Ascending aorta (tissue), 2 donors: Measurements from ENCODE around the gene TMOD4. TPM values are rescaled to one million over a fixed set of nuclear protein-coding genes. Genes with fewer than 3 reads are reported as not detected.
A peak's percentile ranks its signal among the peaks of the same experiment; 100 is the strongest.

Experiments used
- DNase-seq, 2 donors: peaks; one replicate each; pipeline ENCODE4 v3.0.0-alpha.2; 2019; ENCODE audit warnings: low spot score in 2 of 2
- H3K27ac ChIP-seq, 2 donors: fragments of 200-600 bp; sonication (generic); one replicate each; pipeline ENCODE4 v1.5.1; 2016 to 2017; ENCODE audit warnings: mild to moderate bottlenecking in 1 of 2
- H3K27me3 ChIP-seq: fragments of 200-600 bp; sonication (generic); one replicate; pipeline ENCODE4 v1.5.1; 2017
- H3K36me3 ChIP-seq, 2 donors: fragments of 200-600 bp; sonication (generic); one replicate each; pipeline ENCODE4 v1.5.1; 2016
- H3K4me1 ChIP-seq, 2 donors: fragments of 200-600 bp; sonication (generic); one replicate each; pipeline ENCODE4 v1.5.1; 2016 to 2017; ENCODE audit warnings: mild to moderate bottlenecking in 1 of 2
- H3K4me3 ChIP-seq, 2 donors: fragments of 200-600 bp; sonication (generic); one replicate each; pipeline ENCODE4 v1.5.1; 2016 to 2017; ENCODE audit warnings: mild to moderate bottlenecking in 1 of 2
- H3K9me3 ChIP-seq, 2 donors: fragments of 200-600 bp; sonication (generic); one replicate each; pipeline ENCODE4 v1.5.1; 2016
- intact Hi-C: fragments of 100-400 bp; cut with DNase I; formaldehyde crosslinking; loops from one replicate; pipeline ENCODE4 v1.15.1; 2023
- total RNA-seq: library from RNA; depleted of rRNA; stranded (reverse); fragments of >200 nt; gene quantifications from one replicate; pipeline ENCODE4 v1.1.0, GENCODE V29; 2016
- TF ChIP-seq, protein P1 (sequence below), 3 experiments: fragments of 200-600 bp in 2 of 3; fragments of 450-650 bp in 1 of 3; sonication (generic) in 2 of 3; IDR thresholded peaks; one replicate each; pipeline ENCODE4 v1.5.1; 2016 to 2019; ENCODE audit warnings: antibody characterized with exemption in 3 of 3, mild to moderate bottlenecking in 1 of 3, moderate library complexity in 1 of 3

TMOD4 gene
- total RNA-seq, 1 donor from 2014 or later, result not detected

DNA sequence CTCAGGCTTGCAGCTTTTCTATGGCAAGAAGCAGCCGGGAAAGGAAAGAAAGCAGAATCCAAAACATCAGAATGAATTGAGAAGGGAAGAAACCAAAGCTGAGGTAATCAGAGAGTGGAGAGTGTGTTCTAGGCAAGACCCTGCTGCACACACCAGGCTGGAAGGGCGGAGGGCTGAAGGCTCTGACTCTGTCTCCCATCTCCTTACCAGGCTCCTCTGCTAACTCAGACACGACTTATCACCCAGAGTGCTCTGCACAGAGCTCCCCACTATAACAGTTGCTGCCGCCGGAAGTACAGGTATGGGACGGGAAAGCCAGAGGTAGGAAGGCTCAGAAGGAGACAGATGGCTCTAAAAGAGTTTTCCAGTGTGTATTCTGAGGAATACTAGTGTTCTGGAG is 8.7 kb downstream of the TMOD4 start:
- intact Hi-C loops, result loop anchor here (10.0 kb wide), 1 partner anchor 472 kb away; the partner anchor contains the start of gene GOLPH3L
- TF ChIP-seq, protein P1, sequence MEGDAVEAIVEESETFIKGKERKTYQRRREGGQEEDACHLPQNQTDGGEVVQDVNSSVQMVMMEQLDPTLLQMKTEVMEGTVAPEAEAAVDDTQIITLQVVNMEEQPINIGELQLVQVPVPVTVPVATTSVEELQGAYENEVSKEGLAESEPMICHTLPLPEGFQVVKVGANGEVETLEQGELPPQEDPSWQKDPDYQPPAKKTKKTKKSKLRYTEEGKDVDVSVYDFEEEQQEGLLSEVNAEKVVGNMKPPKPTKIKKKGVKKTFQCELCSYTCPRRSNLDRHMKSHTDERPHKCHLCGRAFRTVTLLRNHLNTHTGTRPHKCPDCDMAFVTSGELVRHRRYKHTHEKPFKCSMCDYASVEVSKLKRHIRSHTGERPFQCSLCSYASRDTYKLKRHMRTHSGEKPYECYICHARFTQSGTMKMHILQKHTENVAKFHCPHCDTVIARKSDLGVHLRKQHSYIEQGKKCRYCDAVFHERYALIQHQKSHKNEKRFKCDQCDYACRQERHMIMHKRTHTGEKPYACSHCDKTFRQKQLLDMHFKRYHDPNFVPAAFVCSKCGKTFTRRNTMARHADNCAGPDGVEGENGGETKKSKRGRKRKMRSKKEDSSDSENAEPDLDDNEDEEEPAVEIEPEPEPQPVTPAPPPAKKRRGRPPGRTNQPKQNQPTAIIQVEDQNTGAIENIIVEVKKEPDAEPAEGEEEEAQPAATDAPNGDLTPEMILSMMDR (IDR thresholded peaks at IDR 0.05), result no peak
- H3K27me3 ChIP-seq, result no peaks in the 10 kb centered on the region
- no peaks in the 10 kb centered on the region for H3K9me3 ChIP-seq
- H3K4me3 ChIP-seq, result peak overlapping the region in 1 of 2 donors; percentile 71
- H3K36me3 ChIP-seq, result peaks cover 10 to 26% of the 10 kb centered on the region in 2 donors
- H3K4me1 ChIP-seq, result peaks cover 10 to 23% of the 10 kb centered on the region in 2 donors
- DNase-seq, result no peak
- no peak overlapping the region for H3K27ac ChIP-seq

DNA sequence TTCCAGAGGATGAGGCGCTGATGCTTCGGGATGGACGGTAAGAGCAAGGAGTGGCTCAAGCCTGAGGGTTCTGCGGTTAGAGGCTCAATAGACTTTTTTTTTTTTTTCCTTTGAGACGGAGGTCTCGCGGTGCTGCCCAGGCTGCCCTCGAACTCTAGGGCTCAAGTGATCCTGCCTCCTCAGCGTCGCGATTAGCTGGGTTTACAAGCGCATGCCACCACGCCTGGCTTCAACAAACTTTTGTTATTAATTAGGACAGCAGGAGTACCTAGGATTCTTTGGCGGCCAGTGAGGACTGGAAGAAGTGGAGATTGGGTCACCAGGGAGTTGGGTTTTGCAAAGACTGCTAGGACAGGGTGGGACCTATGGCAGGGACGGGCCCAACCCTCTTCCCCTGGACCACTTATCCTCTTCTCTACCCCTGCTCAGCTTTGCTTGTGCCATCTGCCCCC is 9.2 kb downstream of the TMOD4 start:
- no peaks in the 10 kb centered on the region for H3K9me3 ChIP-seq
- no peaks in the 10 kb centered on the region for H3K27me3 ChIP-seq
- peaks cover 10 to 23% of the 10 kb centered on the region in 2 donors for H3K4me1 ChIP-seq
- no peak for DNase-seq
- intact Hi-C loops, result loop anchor here (10.0 kb wide), 1 partner anchor 472 kb away; the partner anchor contains the start of gene GOLPH3L
- TF ChIP-seq, protein P1 (IDR thresholded peaks at IDR 0.05), result no peak
- peak overlapping the region; percentile 77 to 86 for H3K27ac ChIP-seq
- H3K36me3 ChIP-seq, result peaks cover 12 to 30% of the 10 kb centered on the region in 2 donors
- peak overlapping the region; percentile 65 to 71 for H3K4me3 ChIP-seq

DNA sequence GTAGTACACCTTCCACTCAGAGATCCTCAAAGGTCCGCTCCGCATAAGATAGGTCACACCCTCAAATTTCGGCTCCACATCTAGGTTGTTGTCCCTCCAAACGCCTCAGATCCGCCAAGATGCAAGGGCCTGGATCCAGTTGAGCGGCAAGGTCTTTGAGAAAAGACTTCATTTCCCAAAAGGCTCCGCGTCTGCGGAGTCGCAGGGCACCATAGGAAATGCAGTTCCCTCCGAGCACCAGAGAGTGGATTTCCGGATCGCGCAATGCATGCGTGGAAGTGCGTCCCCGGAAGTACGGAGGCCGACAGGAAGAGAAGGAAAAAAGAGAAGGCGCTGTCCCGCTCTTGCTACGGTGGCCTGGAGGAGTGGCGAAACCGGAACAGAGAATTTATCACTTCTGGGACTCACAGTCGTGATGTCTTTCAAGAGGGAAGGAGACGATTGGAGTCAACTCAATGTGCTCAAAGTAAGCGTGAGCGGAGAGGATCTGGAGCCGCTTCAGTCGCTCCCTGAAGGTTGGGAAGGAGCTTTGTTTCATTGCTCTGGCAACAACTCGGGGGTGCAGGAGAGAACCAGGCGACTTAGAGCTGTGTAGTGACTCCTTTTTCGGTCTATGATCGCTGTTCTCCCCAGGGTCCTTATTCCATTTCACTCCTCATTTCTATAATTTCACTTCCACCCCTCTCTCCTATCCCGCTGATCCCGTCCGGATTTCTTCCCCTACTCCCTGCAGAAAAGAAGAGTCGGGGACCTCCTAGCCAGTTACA is 9.9 kb downstream of the TMOD4 start, which contains the start of the genes LYSMD1 and SCNM1:
LYSMD1 (minus strand) TSS at position 165 of the 767 bp plus-strand sequence. CDS start 644 bp downstream, outside the sequence.
SCNM1 (plus strand) TSS at position 407 of the 767 bp plus-strand sequence; CDS start at position 416, 9 bp downstream.
- Histone ChIP-seq H3K27ac (peak within 1 kb of the TSS; percentile 77 to 86), H3K9me3 (no peaks in the 10 kb centered on the region), H3K4me1 (peaks cover 10 to 23% of the 10 kb centered on the region in 2 donors), H3K4me3 (peak within 1 kb of the TSS; percentile 65 to 71), H3K27me3 (no peaks in the 10 kb centered on the region), H3K36me3 (peaks cover 16 to 35% of the 10 kb centered on the region in 2 donors)
- peak; percentile 91 to 99 for DNase-seq
- intact Hi-C loops, result loop anchor here (2.0 to 10.0 kb wide), 4 partner anchors 19 to 471 kb away; partner anchors contain the start of genes GABPB2, GOLPH3L, PIP5K1A and SEMA6C
- TF ChIP-seq, protein P1 (IDR thresholded peaks at IDR 0.05), result no peak

DNA sequence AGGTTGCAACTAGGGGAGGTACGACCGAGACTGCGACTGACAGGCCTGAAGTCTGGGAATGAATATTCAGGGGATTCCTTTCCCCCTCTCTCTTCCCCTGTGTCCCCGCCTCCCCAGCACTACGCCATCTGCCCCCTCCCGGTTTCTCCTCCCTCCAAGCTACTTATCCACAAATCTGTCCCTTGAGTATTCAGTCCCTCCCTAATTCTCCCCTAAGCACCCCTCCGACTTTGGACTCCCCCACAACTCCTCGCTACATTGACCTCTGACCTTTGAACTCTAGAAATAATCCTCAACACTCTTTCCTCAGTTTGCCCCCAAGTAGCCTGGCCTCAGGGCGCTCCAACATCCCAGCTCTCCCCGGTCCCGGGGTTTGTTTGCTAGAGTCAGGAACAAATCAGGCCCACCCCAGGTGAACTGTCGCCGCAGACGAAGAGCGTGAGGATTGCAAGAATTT is 10.5 kb downstream of the TMOD4 start:
- intact Hi-C loops, result loop anchor here (2.0 to 10.0 kb wide), 4 partner anchors 19 to 471 kb away; partner anchors contain the start of genes GABPB2, GOLPH3L, PIP5K1A and SEMA6C
- H3K4me1 ChIP-seq, result peaks cover 10 to 28% of the 10 kb centered on the region in 2 donors
- H3K9me3 ChIP-seq, result no peaks in the 10 kb centered on the region
- DNase-seq, result no peak
- H3K36me3 ChIP-seq, result peaks cover 19 to 35% of the 10 kb centered on the region in 2 donors
- H3K27ac ChIP-seq, result peak overlapping the region; percentile 77 to 86
- TF ChIP-seq, protein P1 (IDR thresholded peaks at IDR 0.05), result no peak
- H3K27me3 ChIP-seq, result no peaks in the 10 kb centered on the region
- H3K4me3 ChIP-seq, result peak overlapping the region; percentile 65 to 71

DNA sequence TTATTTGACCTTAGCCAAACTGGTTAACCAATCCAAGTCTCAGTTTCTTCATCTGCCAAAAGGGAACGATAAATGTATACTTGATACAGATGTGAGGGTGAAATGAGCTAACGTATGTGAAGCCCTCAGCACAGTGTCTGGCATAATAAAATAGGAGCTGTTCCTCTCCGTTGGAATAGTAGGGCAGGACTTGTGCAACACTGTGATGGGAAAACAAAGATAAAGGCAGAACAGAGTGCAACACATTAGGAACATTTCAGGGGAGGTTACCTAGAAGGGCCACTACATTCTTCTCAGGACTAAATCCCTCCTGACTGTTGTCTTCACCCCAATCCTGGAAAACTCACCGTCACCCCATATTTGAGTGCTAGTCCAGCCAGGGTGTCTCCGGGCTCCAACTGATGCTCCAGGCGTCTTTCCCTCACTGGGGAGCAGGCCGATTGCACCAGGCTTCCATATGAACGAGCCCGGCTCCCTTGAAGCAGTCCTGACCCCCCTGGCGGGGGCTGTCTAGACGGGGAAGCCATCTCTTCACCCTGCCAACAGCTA is 11.0 kb downstream of the TMOD4 start:
- H3K4me3 ChIP-seq, result peak overlapping the region; percentile 65 to 71
- no peaks in the 10 kb centered on the region for H3K27me3 ChIP-seq
- peak overlapping the region; percentile 77 to 86 for H3K27ac ChIP-seq
- peaks cover 10 to 30% of the 10 kb centered on the region in 2 donors for H3K4me1 ChIP-seq
- peak in 1 of 2 donors; percentile 79 for DNase-seq
- no peaks in the 10 kb centered on the region for H3K9me3 ChIP-seq
- peaks cover 18 to 35% of the 10 kb centered on the region in 2 donors for H3K36me3 ChIP-seq
- TF ChIP-seq, protein P1 (IDR thresholded peaks at IDR 0.05), result no peak
- intact Hi-C loops, result loop anchor here (2.0 to 10.0 kb wide), 4 partner anchors 18 to 470 kb away; partner anchors contain the start of genes GABPB2, GOLPH3L, PIP5K1A and SEMA6C
